ENCODE data around the gene LAMB1.

LAMB1 gene

GRCh38 chr7:107914831-107915230 lies 88.1 kb downstream of the LAMB1 start:
- Histone ChIP-seq H4K20me1 (ENCODE audit: insufficient read depth, low read length) (no peaks in the 10 kb centered on the region), H3K4me1 (ENCODE audit: low read length) (no peaks in the 10 kb centered on the region), H3K36me3 (replicated peaks; ENCODE audit: insufficient read depth, low read length) (peaks cover 14% of the 10 kb centered on the region; the same call in 1 of the 2 replicates), H3F3A (ENCODE audit: insufficient read depth, low read length) (no peaks in the 10 kb centered on the region), H3K27ac (ENCODE audit: low read length) (no peak overlapping the region), H3K4me3 (ENCODE audit: low read length) (no peak overlapping the region), H3K27me3 (replicated peaks; ENCODE audit: insufficient read depth, low read length) (no peaks in the 10 kb centered on the region), H3K9me3 (replicated peaks; ENCODE audit: insufficient read depth, low read length) (no peaks in the 10 kb centered on the region), H2AFZ (ENCODE audit: low read length) (no peak overlapping the region), H3K4me2 (ENCODE audit: low read depth, low read length) (no peak overlapping the region), H3K79me2 (ENCODE audit: low read length) (peaks cover 12% of the 10 kb centered on the region; the same call in 1 of the 2 replicates), H3K9me2 (replicated peaks; ENCODE audit: insufficient read depth, low read length) (no peaks in the 10 kb centered on the region), H3K9ac (ENCODE audit: low read length) (no peak overlapping the region)
- no peak for DNase-seq
- TF ChIP-seq EZH2phosphoT487 (IDR thresholded peaks at IDR 0.05; ENCODE audit: low read length) (no peak), CTCF (IDR thresholded peaks at IDR 0.05; ENCODE audit: low read length) (no peak), EZH2 (optimal IDR thresholded peaks at IDR 0.05; ENCODE audit: low read depth, low read length) (no peak)

- Histone ChIP-seq H3K36me3 (replicated peaks; ENCODE audit: insufficient read depth, low read length) (peaks cover 14% of the 10 kb centered on the region; the same call in 1 of the 2 replicates), H3K4me2 (ENCODE audit: low read depth, low read length) (no peak overlapping the region), H3K4me3 (ENCODE audit: low read length) (no peak overlapping the region), H3F3A (ENCODE audit: insufficient read depth, low read length) (no peaks in the 10 kb centered on the region), H3K27me3 (replicated peaks; ENCODE audit: insufficient read depth, low read length) (no peaks in the 10 kb centered on the region), H3K27ac (ENCODE audit: low read length) (no peak overlapping the region), H3K4me1 (ENCODE audit: low read length) (no peaks in the 10 kb centered on the region), H4K20me1 (ENCODE audit: insufficient read depth, low read length) (no peaks in the 10 kb centered on the region), H2AFZ (ENCODE audit: low read length) (no peak overlapping the region), H3K9me2 (replicated peaks; ENCODE audit: insufficient read depth, low read length) (no peaks in the 10 kb centered on the region), H3K79me2 (ENCODE audit: low read length) (peaks cover 12% of the 10 kb centered on the region; the same call in 1 of the 2 replicates), H3K9ac (ENCODE audit: low read length) (no peak overlapping the region), H3K9me3 (replicated peaks; ENCODE audit: insufficient read depth, low read length) (no peaks in the 10 kb centered on the region)
- no peak for DNase-seq
- TF ChIP-seq EZH2phosphoT487 (IDR thresholded peaks at IDR 0.05; ENCODE audit: low read length) (no peak), CTCF (IDR thresholded peaks at IDR 0.05; ENCODE audit: low read length) (no peak), EZH2 (optimal IDR thresholded peaks at IDR 0.05; ENCODE audit: low read depth, low read length) (no peak)
These were observed 89.1 kb downstream of the LAMB1 start for GRCh38 chr7:107913851-107914250.

- Histone ChIP-seq H4K20me1 (ENCODE audit: insufficient read depth, low read length) (no peaks in the 10 kb centered on the region), H3K79me2 (ENCODE audit: low read length) (peaks cover 12% of the 10 kb centered on the region; the same call in 1 of the 2 replicates), H3K9me3 (replicated peaks; ENCODE audit: insufficient read depth, low read length) (no peaks in the 10 kb centered on the region), H2AFZ (ENCODE audit: low read length) (no peak overlapping the region), H3K9ac (ENCODE audit: low read length) (no peak overlapping the region), H3K27me3 (replicated peaks; ENCODE audit: insufficient read depth, low read length) (no peaks in the 10 kb centered on the region), H3K4me3 (ENCODE audit: low read length) (no peak overlapping the region), H3F3A (ENCODE audit: insufficient read depth, low read length) (no peaks in the 10 kb centered on the region), H3K9me2 (replicated peaks; ENCODE audit: insufficient read depth, low read length) (no peaks in the 10 kb centered on the region), H3K4me1 (ENCODE audit: low read length) (no peaks in the 10 kb centered on the region), H3K27ac (ENCODE audit: low read length) (no peak overlapping the region), H3K4me2 (ENCODE audit: low read depth, low read length) (no peak overlapping the region), H3K36me3 (replicated peaks; ENCODE audit: insufficient read depth, low read length) (peaks cover 13% of the 10 kb centered on the region; the same call in 1 of the 2 replicates)
- DNase-seq, result no peak
- TF ChIP-seq EZH2phosphoT487 (IDR thresholded peaks at IDR 0.05; ENCODE audit: low read length), result no peak
- TF ChIP-seq CTCF (IDR thresholded peaks at IDR 0.05; ENCODE audit: low read length), result no peak
These were observed 91.0 kb downstream of the LAMB1 start for GRCh38 chr7:107911981-107912380.

Measured in MM.1S (cell line).